HEK293 (cell line): Measurements from ENCODE around the gene PPP6R3.

Source experiments
- MYNN ChIP-seq: fragments of 450-650 bp; formaldehyde crosslinking; IDR thresholded peaks from 2 replicates; pipeline ENCODE4 v1.5.1; 2016; ENCODE audit warnings: missing biosample characterization, missing genetic modification characterization, borderline replicate concordance
- SETDB1 ChIP-seq: IDR thresholded peaks from one replicate; pipeline ENCODE4 v1.6.1; 2017; ENCODE audit warnings: mild to moderate bottlenecking, low read length, moderate library complexity, mixed read lengths; ENCODE audit not compliant: insufficient read length
- SP7 ChIP-seq: fragments of 450-650 bp; formaldehyde crosslinking; IDR thresholded peaks from 2 replicates; pipeline ENCODE4 v1.5.1; 2016; ENCODE audit warnings: missing biosample characterization, missing genetic modification characterization
- ZNF157 ChIP-seq: fragments of 450-650 bp; formaldehyde crosslinking; IDR thresholded peaks from 2 replicates; pipeline ENCODE4 v1.5.1; 2016; ENCODE audit warnings: missing biosample characterization, missing genetic modification characterization
- ZNF16 ChIP-seq: fragments of 450-650 bp; formaldehyde crosslinking; IDR thresholded peaks from 2 replicates; pipeline ENCODE4 v1.5.1; 2016; ENCODE audit warnings: low read depth, missing biosample characterization, missing genetic modification characterization
- ZNF223 ChIP-seq: fragments of 450-650 bp; formaldehyde crosslinking; IDR thresholded peaks from 2 replicates; pipeline ENCODE4 v1.5.1; 2016; ENCODE audit warnings: missing biosample characterization, missing genetic modification characterization
- ZNF324 ChIP-seq: fragments of 450-650 bp; formaldehyde crosslinking; IDR thresholded peaks from 2 replicates; pipeline ENCODE4 v1.5.1; 2016; ENCODE audit warnings: missing biosample characterization, missing genetic modification characterization
- ZNF544 ChIP-seq: fragments of 450-650 bp; formaldehyde crosslinking; IDR thresholded peaks from 2 replicates; pipeline ENCODE4 v1.5.0; 2017; ENCODE audit warnings: missing biosample characterization, missing genetic modification characterization
- ZNF548 ChIP-seq: fragments of 450-650 bp; formaldehyde crosslinking; IDR thresholded peaks from 2 replicates; pipeline ENCODE4 v1.5.1; 2016; ENCODE audit warnings: missing biosample characterization, missing genetic modification characterization
- ZNF561 ChIP-seq: fragments of 450-650 bp; IDR thresholded peaks from 2 replicates; pipeline ENCODE4 v1.5.1; 2018; ENCODE audit warnings: missing biosample characterization, missing genetic modification characterization, borderline replicate concordance
- ZNF624 ChIP-seq: fragments of 450-650 bp; formaldehyde crosslinking; IDR thresholded peaks from 2 replicates; pipeline ENCODE4 v1.5.1; 2017; ENCODE audit warnings: missing biosample characterization, missing genetic modification characterization
- ZNF660 ChIP-seq: fragments of 450-650 bp; IDR thresholded peaks from 2 replicates; pipeline ENCODE4 v1.5.1; 2018; ENCODE audit warnings: missing biosample characterization, mild to moderate bottlenecking, missing genetic modification characterization
- ZNF76 ChIP-seq: fragments of 450-650 bp; formaldehyde crosslinking; IDR thresholded peaks from 2 replicates; pipeline ENCODE4; 2016; ENCODE audit warnings: low read depth, missing biosample characterization, missing genetic modification characterization, borderline replicate concordance
- ZNF768 ChIP-seq: fragments of 450-650 bp; formaldehyde crosslinking; IDR thresholded peaks from 2 replicates; pipeline ENCODE4 v1.5.1; 2018; ENCODE audit warnings: missing biosample characterization, mild to moderate bottlenecking, missing genetic modification characterization
- ZNF837 ChIP-seq: fragments of 450-650 bp; formaldehyde crosslinking; IDR thresholded peaks from 2 replicates; pipeline ENCODE4 v1.5.1; 2016; ENCODE audit warnings: missing biosample characterization, missing genetic modification characterization
- TF ChIP-seq, protein P1 (sequence below): fragments of 450-650 bp; formaldehyde crosslinking; IDR thresholded peaks from 2 replicates; pipeline ENCODE4 v1.5.1; 2016; ENCODE audit warnings: missing biosample characterization, missing genetic modification characterization
- TF ChIP-seq, protein P2 (sequence below): fragments of 450-650 bp; formaldehyde crosslinking; IDR thresholded peaks from 2 replicates; pipeline ENCODE4 v1.5.1; 2016; ENCODE audit warnings: missing biosample characterization, missing genetic modification characterization
- TF ChIP-seq, protein P3 (sequence below): fragments of 450-650 bp; formaldehyde crosslinking; IDR thresholded peaks from 2 replicates; pipeline ENCODE4 v1.5.1; 2016; ENCODE audit warnings: missing biosample characterization, missing genetic modification characterization
- TF ChIP-seq, protein P4 (sequence below): fragments of 450-650 bp; formaldehyde crosslinking; conservative IDR thresholded peaks from 2 replicates; pipeline ENCODE4 v1.5.1; 2016; ENCODE audit warnings: low read depth, missing biosample characterization, missing genetic modification characterization
- TF ChIP-seq, protein P5 (sequence below): fragments of 450-650 bp; formaldehyde crosslinking; IDR thresholded peaks from 2 replicates; pipeline ENCODE4 v1.5.1; 2016; ENCODE audit warnings: missing biosample characterization, missing genetic modification characterization

PPP6R3 gene

DNA sequence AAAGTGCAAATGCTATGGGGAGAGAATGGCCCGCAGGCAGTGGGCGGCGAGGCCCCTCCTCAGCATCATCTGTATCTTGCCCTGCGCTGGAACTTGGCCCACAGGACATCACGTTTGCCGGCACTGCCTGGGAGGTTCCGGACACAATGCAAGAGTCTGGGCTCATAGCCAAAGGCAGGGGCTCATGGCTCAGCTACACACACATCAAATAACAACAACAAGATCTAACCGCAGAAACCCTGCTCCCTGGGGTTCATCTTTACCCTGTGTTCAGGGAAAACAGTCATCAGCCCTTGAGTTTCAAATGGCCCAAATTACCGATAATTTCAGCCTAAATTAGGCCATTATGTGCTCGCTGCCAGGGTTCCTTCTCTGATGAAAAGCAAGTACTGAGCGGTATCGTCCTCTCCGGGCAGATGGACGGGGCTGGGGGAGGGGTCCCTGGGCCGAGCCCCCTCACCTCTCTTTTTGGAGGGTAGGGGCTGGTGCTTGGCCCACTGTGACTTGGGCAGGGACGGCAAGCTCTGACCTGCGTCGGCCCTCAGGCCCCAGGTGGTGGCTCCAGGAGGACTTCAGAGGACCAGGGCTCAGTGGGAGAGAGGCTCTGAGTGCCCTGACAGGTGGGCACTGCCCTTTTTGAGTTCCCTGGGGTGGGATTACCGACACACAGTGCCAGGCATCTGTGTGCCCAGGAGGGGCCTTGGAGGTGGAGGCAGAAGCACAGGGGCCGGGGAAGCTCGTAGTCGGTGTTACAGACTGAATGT is 198.8 kb downstream of the PPP6R3 start (continued):
- TF ChIP-seq ZNF624 (tag by site-specific recombination) (no peak), ZNF548 (no peak), ZNF768 (no peak), ZNF223 (tag by site-specific recombination) (no peak), ZNF76 (tag by site-specific recombination) (no peak), SP7 (tag by site-specific recombination) (peak; percentile 94), ZNF16 (no peak), ZNF324 (tag by site-specific recombination) (no peak), ZNF157 (no peak), ZNF561 (tag by site-specific recombination) (0 out of 2 replicates have a peak, but pooled peaks have one; percentile 39), MYNN (tag by site-specific recombination) (no peak), ZNF660 (tag by site-specific recombination) (peak; percentile 46; the same call in 1 of the 2 replicates), ZNF544 (tag by site-specific recombination) (no peak), ZNF837 (tag by site-specific recombination) (no peak), SETDB1 (no peak)
- TF ChIP-seq, protein P1, sequence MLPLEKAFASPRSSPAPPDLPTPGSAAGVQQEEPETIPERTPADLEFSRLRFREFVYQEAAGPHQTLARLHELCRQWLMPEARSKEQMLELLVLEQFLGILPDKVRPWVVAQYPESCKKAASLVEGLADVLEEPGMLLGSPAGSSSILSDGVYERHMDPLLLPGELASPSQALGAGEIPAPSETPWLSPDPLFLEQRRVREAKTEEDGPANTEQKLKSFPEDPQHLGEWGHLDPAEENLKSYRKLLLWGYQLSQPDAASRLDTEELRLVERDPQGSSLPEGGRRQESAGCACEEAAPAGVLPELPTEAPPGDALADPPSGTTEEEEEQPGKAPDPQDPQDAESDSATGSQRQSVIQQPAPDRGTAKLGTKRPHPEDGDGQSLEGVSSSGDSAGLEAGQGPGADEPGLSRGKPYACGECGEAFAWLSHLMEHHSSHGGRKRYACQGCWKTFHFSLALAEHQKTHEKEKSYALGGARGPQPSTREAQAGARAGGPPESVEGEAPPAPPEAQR = no peak
- TF ChIP-seq, protein P2, sequence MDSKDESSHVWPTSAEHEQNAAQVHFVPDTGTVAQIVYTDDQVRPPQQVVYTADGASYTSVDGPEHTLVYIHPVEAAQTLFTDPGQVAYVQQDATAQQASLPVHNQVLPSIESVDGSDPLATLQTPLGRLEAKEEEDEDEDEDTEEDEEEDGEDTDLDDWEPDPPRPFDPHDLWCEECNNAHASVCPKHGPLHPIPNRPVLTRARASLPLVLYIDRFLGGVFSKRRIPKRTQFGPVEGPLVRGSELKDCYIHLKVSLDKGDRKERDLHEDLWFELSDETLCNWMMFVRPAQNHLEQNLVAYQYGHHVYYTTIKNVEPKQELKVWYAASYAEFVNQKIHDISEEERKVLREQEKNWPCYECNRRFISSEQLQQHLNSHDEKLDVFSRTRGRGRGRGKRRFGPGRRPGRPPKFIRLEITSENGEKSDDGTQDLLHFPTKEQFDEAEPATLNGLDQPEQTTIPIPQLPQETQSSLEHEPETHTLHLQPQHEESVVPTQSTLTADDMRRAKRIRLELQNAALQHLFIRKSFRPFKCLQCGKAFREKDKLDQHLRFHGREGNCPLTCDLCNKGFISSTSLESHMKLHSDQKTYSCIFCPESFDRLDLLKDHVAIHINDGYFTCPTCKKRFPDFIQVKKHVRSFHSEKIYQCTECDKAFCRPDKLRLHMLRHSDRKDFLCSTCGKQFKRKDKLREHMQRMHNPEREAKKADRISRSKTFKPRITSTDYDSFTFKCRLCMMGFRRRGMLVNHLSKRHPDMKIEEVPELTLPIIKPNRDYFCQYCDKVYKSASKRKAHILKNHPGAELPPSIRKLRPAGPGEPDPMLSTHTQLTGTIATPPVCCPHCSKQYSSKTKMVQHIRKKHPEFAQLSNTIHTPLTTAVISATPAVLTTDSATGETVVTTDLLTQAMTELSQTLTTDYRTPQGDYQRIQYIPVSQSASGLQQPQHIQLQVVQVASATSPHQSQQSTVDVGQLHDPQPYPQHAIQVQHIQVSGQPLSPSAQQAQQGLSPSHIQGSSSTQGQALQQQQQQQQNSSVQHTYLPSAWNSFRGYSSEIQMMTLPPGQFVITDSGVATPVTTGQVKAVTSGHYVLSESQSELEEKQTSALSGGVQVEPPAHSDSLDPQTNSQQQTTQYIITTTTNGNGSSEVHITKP (tag by site-specific recombination) = peak; percentile 47; the same call in 1 of the 2 replicates
- TF ChIP-seq, protein P3, sequence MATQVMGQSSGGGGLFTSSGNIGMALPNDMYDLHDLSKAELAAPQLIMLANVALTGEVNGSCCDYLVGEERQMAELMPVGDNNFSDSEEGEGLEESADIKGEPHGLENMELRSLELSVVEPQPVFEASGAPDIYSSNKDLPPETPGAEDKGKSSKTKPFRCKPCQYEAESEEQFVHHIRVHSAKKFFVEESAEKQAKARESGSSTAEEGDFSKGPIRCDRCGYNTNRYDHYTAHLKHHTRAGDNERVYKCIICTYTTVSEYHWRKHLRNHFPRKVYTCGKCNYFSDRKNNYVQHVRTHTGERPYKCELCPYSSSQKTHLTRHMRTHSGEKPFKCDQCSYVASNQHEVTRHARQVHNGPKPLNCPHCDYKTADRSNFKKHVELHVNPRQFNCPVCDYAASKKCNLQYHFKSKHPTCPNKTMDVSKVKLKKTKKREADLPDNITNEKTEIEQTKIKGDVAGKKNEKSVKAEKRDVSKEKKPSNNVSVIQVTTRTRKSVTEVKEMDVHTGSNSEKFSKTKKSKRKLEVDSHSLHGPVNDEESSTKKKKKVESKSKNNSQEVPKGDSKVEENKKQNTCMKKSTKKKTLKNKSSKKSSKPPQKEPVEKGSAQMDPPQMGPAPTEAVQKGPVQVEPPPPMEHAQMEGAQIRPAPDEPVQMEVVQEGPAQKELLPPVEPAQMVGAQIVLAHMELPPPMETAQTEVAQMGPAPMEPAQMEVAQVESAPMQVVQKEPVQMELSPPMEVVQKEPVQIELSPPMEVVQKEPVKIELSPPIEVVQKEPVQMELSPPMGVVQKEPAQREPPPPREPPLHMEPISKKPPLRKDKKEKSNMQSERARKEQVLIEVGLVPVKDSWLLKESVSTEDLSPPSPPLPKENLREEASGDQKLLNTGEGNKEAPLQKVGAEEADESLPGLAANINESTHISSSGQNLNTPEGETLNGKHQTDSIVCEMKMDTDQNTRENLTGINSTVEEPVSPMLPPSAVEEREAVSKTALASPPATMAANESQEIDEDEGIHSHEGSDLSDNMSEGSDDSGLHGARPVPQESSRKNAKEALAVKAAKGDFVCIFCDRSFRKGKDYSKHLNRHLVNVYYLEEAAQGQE (tag by site-specific recombination) = no peak
- TF ChIP-seq, protein P4, sequence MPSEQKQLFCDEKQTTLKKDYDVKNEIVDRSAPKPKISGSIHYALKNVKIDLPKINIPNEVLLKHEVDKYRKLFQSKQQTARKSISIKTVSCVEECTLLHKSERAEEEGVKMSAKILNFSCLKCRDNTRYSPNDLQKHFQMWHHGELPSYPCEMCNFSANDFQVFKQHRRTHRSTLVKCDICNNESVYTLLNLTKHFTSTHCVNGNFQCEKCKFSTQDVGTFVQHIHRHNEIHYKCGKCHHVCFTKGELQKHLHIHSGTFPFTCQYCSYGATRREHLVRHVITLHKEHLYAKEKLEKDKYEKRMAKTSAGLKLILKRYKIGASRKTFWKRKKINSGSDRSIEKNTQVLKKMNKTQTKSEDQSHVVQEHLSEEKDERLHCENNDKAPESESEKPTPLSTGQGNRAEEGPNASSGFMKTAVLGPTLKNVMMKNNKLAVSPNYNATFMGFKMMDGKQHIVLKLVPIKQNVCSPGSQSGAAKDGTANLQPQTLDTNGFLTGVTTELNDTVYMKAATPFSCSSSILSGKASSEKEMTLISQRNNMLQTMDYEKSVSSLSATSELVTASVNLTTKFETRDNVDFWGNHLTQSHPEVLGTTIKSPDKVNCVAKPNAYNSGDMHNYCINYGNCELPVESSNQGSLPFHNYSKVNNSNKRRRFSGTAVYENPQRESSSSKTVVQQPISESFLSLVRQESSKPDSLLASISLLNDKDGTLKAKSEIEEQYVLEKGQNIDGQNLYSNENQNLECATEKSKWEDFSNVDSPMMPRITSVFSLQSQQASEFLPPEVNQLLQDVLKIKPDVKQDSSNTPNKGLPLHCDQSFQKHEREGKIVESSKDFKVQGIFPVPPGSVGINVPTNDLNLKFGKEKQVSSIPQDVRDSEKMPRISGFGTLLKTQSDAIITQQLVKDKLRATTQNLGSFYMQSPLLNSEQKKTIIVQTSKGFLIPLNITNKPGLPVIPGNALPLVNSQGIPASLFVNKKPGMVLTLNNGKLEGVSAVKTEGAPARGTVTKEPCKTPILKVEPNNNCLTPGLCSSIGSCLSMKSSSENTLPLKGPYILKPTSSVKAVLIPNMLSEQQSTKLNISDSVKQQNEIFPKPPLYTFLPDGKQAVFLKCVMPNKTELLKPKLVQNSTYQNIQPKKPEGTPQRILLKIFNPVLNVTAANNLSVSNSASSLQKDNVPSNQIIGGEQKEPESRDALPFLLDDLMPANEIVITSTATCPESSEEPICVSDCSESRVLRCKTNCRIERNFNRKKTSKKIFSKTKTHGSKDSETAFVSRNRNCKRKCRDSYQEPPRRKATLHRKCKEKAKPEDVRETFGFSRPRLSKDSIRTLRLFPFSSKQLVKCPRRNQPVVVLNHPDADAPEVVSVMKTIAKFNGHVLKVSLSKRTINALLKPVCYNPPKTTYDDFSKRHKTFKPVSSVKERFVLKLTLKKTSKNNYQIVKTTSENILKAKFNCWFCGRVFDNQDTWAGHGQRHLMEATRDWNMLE (tag by site-specific recombination) = no peak
- TF ChIP-seq, protein P5, sequence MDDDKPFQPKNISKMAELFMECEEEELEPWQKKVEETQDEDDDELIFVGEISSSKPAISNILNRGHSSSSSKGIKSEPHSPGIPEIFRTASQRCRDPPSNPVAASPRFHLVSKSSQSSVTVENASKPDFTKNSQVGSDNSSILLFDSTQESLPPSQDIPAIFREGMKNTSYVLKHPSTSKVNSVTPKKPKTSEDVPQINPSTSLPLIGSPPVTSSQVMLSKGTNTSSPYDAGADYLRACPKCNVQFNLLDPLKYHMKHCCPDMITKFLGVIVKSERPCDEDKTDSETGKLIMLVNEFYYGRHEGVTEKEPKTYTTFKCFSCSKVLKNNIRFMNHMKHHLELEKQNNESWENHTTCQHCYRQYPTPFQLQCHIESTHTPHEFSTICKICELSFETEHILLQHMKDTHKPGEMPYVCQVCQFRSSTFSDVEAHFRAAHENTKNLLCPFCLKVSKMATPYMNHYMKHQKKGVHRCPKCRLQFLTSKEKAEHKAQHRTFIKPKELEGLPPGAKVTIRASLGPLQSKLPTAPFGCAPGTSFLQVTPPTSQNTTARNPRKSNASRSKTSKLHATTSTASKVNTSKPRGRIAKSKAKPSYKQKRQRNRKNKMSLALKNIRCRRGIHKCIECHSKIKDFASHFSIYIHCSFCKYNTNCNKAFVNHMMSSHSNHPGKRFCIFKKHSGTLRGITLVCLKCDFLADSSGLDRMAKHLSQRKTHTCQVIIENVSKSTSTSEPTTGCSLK (tag by site-specific recombination) = no peak
